A549 (cell line): ENCODE results near the gene SARDH. TPM values are rescaled to one million over a fixed set of nuclear protein-coding genes. Genes with fewer than 3 reads are reported as not detected.
A peak's percentile ranks its signal among the peaks of the same experiment; 100 is the strongest.

Source experiments
- ATAC-seq, 2 experiments: fragments of 200-7000 bp in 1 of 2; fragments of >200 bp in 1 of 2; cut with Nextera tagmentation in 1 of 2; cut with Tn5 transposase in 1 of 2; 3 replicates each; pipeline versions ENCODE4 v1.8.0 to v1.9.1; 2018 to 2020; ENCODE audit warnings: mild to moderate bottlenecking in 1 of 2, moderate library complexity in 1 of 2
- CTCF ChIA-PET: fragments of 300-600 bp; sonication (Branson Sonifier 250); formaldehyde crosslinking; extraction: SDS; loops from one replicate; lab custom pipeline; 2021; ENCODE audit warnings: antibody characterized with exemption, inconsistent platforms; lab: Yijun Ruan, JAX
- POLR2A ChIA-PET: fragments of 350-600 bp; formaldehyde crosslinking; extraction: SDS; loops from one replicate; lab custom pipeline; 2021; ENCODE audit warnings: antibody characterized with exemption, inconsistent platforms; lab: Yijun Ruan, JAX
- DNase-seq, 2 experiments: peaks; one replicate each; pipeline versions ENCODE4 v3.0.0 to v3.0.0-alpha.2; 2011 to 2016; ENCODE audit warnings: low read depth in 1 of 2, low spot score in 1 of 2
- FAIRE-seq: peaks from 2 replicates; lab custom pipeline; 2011; peaks lifted over from hg19 to GRCh38; lab: Jason Lieb, UNC
- H3K27ac ChIP-seq, 2 experiments: fragments of >200 bp; sonication (Bioruptor Twin); formaldehyde crosslinking; 3 replicates each; pipeline ENCODE4 v1.5.1; 2016 to 2017
- H3K4me1 ChIP-seq: fragments of >200 bp; sonication (Bioruptor Twin); formaldehyde crosslinking; 3 replicates; pipeline ENCODE4 v1.6.1; 2016
- H3K4me2 ChIP-seq: fragments of >200 bp; sonication (Bioruptor Twin); formaldehyde crosslinking; 3 replicates; pipeline ENCODE4 v1.6.1; 2016
- H3K4me3 ChIP-seq: fragments of >200 bp; sonication (Bioruptor Twin); formaldehyde crosslinking; 3 replicates; pipeline ENCODE4 v1.5.1; 2016
- H3K9me3 ChIP-seq: fragments of >200 bp; sonication (Bioruptor Twin); formaldehyde crosslinking; 3 replicates; pipeline ENCODE4 v1.6.1; 2016
- CBX8 ChIP-seq: fragments of 200-600 bp; sonication (generic); IDR thresholded peaks from 2 replicates; pipeline ENCODE4 v1.6.1; 2016
- CHD2 ChIP-seq: fragments of 150-350 bp; IDR thresholded peaks from 2 replicates; pipeline ENCODE4 v1.6.1; 2014; ENCODE audit warnings: low read length; ENCODE audit not compliant: partially characterized antibody
- CHD4 ChIP-seq: fragments of 200-600 bp; sonication (generic); IDR thresholded peaks from 2 replicates; pipeline ENCODE4 v1.6.1; 2016; ENCODE audit warnings: antibody characterized with exemption, mild to moderate bottlenecking, borderline replicate concordance
- FOXS1 ChIP-seq: fragments of 250-450 bp; sonication (Bioruptor Pico); IDR thresholded peaks from 2 replicates; pipeline ENCODE4 v1.5.0; 2020; ENCODE audit warnings: mild to moderate bottlenecking, moderate library complexity
- HEYL ChIP-seq: fragments of 250-450 bp; sonication (Bioruptor Pico); IDR thresholded peaks from 2 replicates; pipeline ENCODE4 v1.8.0; 2021; ENCODE audit warnings: mild to moderate bottlenecking, moderate library complexity
- JUN ChIP-seq, 2 experiments: fragments of >200 bp; sonication (Bioruptor Twin); formaldehyde crosslinking; IDR thresholded peaks; 2 replicates in 1 of 2; 3 replicates in 1 of 2; pipeline ENCODE4 v1.6.1; 2016 to 2017
- KDM1A ChIP-seq: fragments of 200-600 bp; sonication (generic); IDR thresholded peaks from 2 replicates; pipeline ENCODE4 v1.6.1; 2016; ENCODE audit warnings: low read depth, mild to moderate bottlenecking
- MAZ ChIP-seq: fragments of 150-350 bp; IDR thresholded peaks from 2 replicates; pipeline ENCODE4 v1.6.1; 2014; ENCODE audit warnings: antibody characterized with exemption, low read depth, low read length, borderline replicate concordance
- NFE2L2 ChIP-seq: fragments of 150-350 bp; conservative IDR thresholded peaks from 2 replicates; pipeline ENCODE4 v1.6.1; 2014; ENCODE audit warnings: low read length
- NPAS2 ChIP-seq: fragments of 250-450 bp; sonication (Bioruptor Pico); IDR thresholded peaks from 2 replicates; pipeline ENCODE4 v1.8.0; 2022; ENCODE audit warnings: mild to moderate bottlenecking, moderate library complexity, borderline replicate concordance
- PHF8 ChIP-seq: fragments of 200-600 bp; sonication (generic); IDR thresholded peaks from 2 replicates; pipeline ENCODE4 v1.6.1; 2016; ENCODE audit warnings: low read depth, mild to moderate bottlenecking, antibody characterized with exemption, moderate library complexity, borderline replicate concordance
- RCOR1 ChIP-seq: fragments of 150-350 bp; IDR thresholded peaks from 2 replicates; pipeline ENCODE4 v1.6.1; 2014; ENCODE audit warnings: antibody characterized with exemption, low read length, low read depth
- RFX5 ChIP-seq: fragments of 450-650 bp; IDR thresholded peaks from 2 replicates; pipeline ENCODE4 v1.7.1; 2014; ENCODE audit warnings: antibody characterized with exemption, mild to moderate bottlenecking, moderate library complexity
- RNF2 ChIP-seq: fragments of 200-600 bp; sonication (generic); IDR thresholded peaks from 2 replicates; pipeline ENCODE4 v1.6.1; 2016; ENCODE audit warnings: low read depth, mild to moderate bottlenecking, antibody characterized with exemption, moderate library complexity, borderline replicate concordance
- SMC3 ChIP-seq: fragments of >200 bp; sonication (Bioruptor Twin); formaldehyde crosslinking; IDR thresholded peaks from 3 replicates; pipeline ENCODE4 v1.6.1; 2018; ENCODE audit warnings: inconsistent platforms
- SREBF2 ChIP-seq: fragments of 450-650 bp; IDR thresholded peaks from 2 replicates; pipeline ENCODE4 v1.6.1; 2014; ENCODE audit warnings: mild to moderate bottlenecking, moderate library complexity
- ZFP36 ChIP-seq: fragments of 450-650 bp; IDR thresholded peaks from 2 replicates; pipeline ENCODE4 v1.6.1; 2014; ENCODE audit warnings: borderline replicate concordance; ENCODE audit not compliant: partially characterized antibody
- WGBS: methylation state at CpG from one replicate; pipeline ENCODE4 v1.1.6; 2017; ENCODE audit errors: missing lambda C conversion rate; 5-methylcytosine and 5-hydroxymethylcytosine counted together
- polyA plus RNA-seq, 4 experiments: library from polyadenylated mRNA; depleted of rRNA in 3 of 4; stranded (reverse); fragments of >200 nt; fragmentation: RNase III in 1 of 4; extraction: RNeasy Plus Mini Kit Qiagen cat#74134 plus additional on column Dnase treatment in 1 of 4; gene quantifications; 2 replicates in 3 of 4; 3 replicates in 1 of 4; pipeline ENCODE4 v1.2.3, GENCODE V29; 2011 to 2017
- TF ChIP-seq, protein P1 (sequence below): IDR thresholded peaks from 2 replicates; pipeline ENCODE4 v1.6.1; 2012
- TF ChIP-seq, protein P2 (sequence below): fragments of >200 bp; sonication (Bioruptor Twin); formaldehyde crosslinking; IDR thresholded peaks from 3 replicates; pipeline ENCODE4 v1.5.1; 2016
- TF ChIP-seq, protein P3 (sequence below): fragments of 250-450 bp; sonication (Bioruptor Pico); IDR thresholded peaks from 2 replicates; pipeline ENCODE4 v1.5.0; 2020; ENCODE audit warnings: low read depth, mild to moderate bottlenecking, moderate library complexity

SARDH gene
- polyA plus RNA-seq, 2 of the 4 experiments (the other 2 are of a cell fraction): 0.08 TPM; not detected in 1

DNA sequence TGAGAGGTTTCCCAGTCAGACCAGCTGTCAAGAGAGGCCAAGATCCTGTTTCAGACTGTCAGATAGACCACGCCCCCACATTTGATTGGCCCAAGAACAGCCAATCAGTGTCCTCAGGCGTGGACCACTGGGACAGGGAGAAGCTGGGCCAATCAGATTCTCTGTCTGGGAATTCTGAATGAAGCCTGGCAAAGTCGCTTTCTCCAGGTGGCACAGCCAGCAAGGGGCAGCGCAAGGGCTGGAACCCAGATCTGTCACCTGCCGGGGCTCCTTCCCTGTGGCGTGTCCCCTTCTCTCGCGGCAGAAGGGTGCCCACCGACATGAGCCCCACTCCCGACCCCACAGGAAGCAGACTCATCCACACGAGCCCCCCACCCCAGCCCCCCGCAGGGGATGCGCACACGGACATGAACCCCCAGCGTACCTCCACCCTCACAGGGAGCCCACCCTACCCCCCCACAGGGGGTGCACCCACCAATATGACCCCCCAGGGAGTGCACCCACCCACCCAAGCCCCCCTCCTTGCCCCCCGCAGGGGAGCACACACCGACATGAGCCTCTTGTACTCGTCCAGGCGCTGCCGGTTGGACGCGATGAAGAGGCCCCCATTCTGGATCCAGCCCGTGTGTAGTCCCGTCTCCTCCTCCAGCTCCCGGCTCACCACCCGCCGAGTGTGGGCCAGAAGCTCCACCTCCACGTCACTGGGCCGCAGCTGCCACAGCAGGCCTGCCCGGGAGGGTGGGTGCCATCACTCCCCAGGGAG is 6.1 kb downstream of the SARDH start:
- Histone ChIP-seq H3K4me2 (no peak overlapping the region), H3K4me1 (no peaks in the 10 kb centered on the region), H3K9me3 (no peaks in the 10 kb centered on the region), H3K27ac (no peak overlapping the region), H3K4me3 (no peak overlapping the region)
- TF ChIP-seq, protein P1, sequence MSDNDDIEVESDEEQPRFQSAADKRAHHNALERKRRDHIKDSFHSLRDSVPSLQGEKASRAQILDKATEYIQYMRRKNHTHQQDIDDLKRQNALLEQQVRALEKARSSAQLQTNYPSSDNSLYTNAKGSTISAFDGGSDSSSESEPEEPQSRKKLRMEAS: no peak
- TF ChIP-seq JUN (IDR thresholded peaks at IDR 0.05) (no peak), NFE2L2 (no peak), RNF2 (no peak), NPAS2 (CRISPR knock-in tag) (no peak), KDM1A (no peak), SREBF2 (no peak), RCOR1 (no peak), CHD4 (no peak), ZFP36 (no peak), HEYL (CRISPR knock-in tag) (no peak), SMC3 (no peak), CBX8 (no peak), CHD2 (no peak)
- TF ChIP-seq, protein P2, sequence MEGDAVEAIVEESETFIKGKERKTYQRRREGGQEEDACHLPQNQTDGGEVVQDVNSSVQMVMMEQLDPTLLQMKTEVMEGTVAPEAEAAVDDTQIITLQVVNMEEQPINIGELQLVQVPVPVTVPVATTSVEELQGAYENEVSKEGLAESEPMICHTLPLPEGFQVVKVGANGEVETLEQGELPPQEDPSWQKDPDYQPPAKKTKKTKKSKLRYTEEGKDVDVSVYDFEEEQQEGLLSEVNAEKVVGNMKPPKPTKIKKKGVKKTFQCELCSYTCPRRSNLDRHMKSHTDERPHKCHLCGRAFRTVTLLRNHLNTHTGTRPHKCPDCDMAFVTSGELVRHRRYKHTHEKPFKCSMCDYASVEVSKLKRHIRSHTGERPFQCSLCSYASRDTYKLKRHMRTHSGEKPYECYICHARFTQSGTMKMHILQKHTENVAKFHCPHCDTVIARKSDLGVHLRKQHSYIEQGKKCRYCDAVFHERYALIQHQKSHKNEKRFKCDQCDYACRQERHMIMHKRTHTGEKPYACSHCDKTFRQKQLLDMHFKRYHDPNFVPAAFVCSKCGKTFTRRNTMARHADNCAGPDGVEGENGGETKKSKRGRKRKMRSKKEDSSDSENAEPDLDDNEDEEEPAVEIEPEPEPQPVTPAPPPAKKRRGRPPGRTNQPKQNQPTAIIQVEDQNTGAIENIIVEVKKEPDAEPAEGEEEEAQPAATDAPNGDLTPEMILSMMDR: no peak
- DNase-seq (peak; percentile 63 to 74), FAIRE-seq (no peak), ATAC-seq (peak; percentile 10 to 71; a peak in 3 of 6 replicates)
- WGBS: 74% methylated on average over 19 of the region's 30 CpGs
- ChIA-PET CTCF (interaction anchor here (5.6 kb wide), 1 partner anchor 11 kb away, joined by 39 read pairs; no protein-coding TSS in a partner anchor), POLR2A (interaction anchor here (0.6 kb wide), 1 partner anchor 585 kb away, joined by 9 read pairs; no protein-coding TSS in a partner anchor)

DNA sequence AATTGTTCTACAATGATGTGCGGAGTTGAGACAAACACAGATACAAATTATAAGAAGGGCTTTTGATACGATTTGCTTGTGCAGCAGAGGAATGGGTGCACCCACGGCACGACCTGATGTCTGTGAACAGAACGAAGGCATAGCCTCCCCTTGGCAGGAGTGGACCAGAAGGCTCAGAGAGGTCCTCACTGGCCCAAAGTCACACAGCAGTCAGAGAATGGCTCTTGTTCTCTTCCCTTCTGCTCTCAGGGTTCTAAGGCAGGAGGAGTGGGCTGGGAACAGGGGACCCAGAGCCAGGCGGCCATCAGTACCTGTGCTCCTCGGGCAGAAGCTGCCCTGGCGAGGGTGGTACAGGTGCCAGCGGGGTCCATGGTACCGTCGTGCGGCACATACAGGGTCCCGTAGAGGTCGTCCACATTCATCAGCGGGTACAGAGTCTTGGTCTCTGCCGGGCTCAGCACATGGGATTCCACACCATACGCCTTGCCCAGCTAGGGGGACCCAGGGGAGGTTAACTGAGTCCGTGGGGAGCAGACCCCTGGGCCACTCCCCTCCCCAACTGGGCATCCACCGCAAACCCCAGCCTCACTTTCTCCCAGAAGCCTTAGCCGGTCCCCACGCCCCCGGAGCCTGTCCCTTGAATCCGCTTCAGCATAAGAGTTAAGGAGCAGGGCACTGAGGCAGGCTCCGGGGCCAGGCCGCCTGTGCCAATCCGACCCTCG is 7.0 kb downstream of the SARDH start:
- Histone ChIP-seq H3K4me3 (no peak overlapping the region), H3K9me3 (no peaks in the 10 kb centered on the region), H3K4me1 (no peaks in the 10 kb centered on the region), H3K27ac (no peak overlapping the region), H3K4me2 (no peak overlapping the region)
- POLR2A ChIA-PET: no interaction called here
- ATAC-seq (no peak), DNase-seq (no peak), FAIRE-seq (no peak)
- 59% methylated on average over 25 of the region's 27 CpGs for WGBS
- TF ChIP-seq ZFP36: peak; percentile 22
- no peak for TF ChIP-seq CHD2
- TF ChIP-seq, protein P3, sequence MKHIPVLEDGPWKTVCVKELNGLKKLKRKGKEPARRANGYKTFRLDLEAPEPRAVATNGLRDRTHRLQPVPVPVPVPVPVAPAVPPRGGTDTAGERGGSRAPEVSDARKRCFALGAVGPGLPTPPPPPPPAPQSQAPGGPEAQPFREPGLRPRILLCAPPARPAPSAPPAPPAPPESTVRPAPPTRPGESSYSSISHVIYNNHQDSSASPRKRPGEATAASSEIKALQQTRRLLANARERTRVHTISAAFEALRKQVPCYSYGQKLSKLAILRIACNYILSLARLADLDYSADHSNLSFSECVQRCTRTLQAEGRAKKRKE (CRISPR knock-in tag): no peak
- TF ChIP-seq PHF8: no peak
- TF ChIP-seq MAZ: no peak
- TF ChIP-seq CBX8: no peak
- no peak for TF ChIP-seq FOXS1
- TF ChIP-seq RFX5: no peak
- CTCF ChIA-PET: interaction anchor here (2.0 to 5.6 kb wide), 2 partner anchors 12 to 16 kb away, joined by 4 to 39 read pairs; no protein-coding TSS in a partner anchor
